Measurements from ENCODE around the gene GRIK4.

- no peak for TF ChIP-seq CTCF (IDR thresholded peaks at IDR 0.05)
- no peak for TF ChIP-seq POLR2A (IDR thresholded peaks at IDR 0.05)
- no peak for TF ChIP-seq POLR2AphosphoS5 (IDR thresholded peaks at IDR 0.05)
These were observed 277.8 kb downstream of the GRIK4 start for GRCh38 chr11:120789391-120789790.
